Mononuclear cell (primary cell): ENCODE results near the gene PCDHGB2. TPM values are rescaled to one million over a fixed set of nuclear protein-coding genes. Genes with fewer than 3 reads are reported as not detected.

ENCODE experiments used
- total RNA-seq: library from RNA; depleted of rRNA; stranded (reverse); fragments of >200 nt; gene quantifications from one replicate; pipeline ENCODE4 v1.2.3, GENCODE V29; 2012

The PCDHGB2 gene
- total RNA-seq, 1 donor, result 0.63 TPM

Other genes with a start within 250 kb of the PCDHGB2 start
- not detected for gene PCDHB4, start 238.2 kb upstream of the PCDHGB2 start, total RNA-seq
- gene PCDHB5, start 224.8 kb upstream of the PCDHGB2 start, total RNA-seq, result 0.10 TPM
- not detected for gene PCDHB6, start 209.9 kb upstream of the PCDHGB2 start, total RNA-seq
- under 0.01 TPM for gene PCDHB7, start 187.3 kb upstream of the PCDHGB2 start, total RNA-seq
- not detected for gene PCDHB8, start 182.2 kb upstream of the PCDHGB2 start, total RNA-seq
- not detected for gene PCDHB16, start 177.6 kb upstream of the PCDHGB2 start, total RNA-seq
- gene PCDHB9, start 172.8 kb upstream of the PCDHGB2 start, total RNA-seq, result 0.31 TPM
- gene PCDHB10, start 167.6 kb upstream of the PCDHGB2 start, total RNA-seq, result not detected
- gene PCDHB11, start 160.4 kb upstream of the PCDHGB2 start, total RNA-seq, result not detected
- not detected for gene PCDHB12, start 151.3 kb upstream of the PCDHGB2 start, total RNA-seq
- not detected for gene PCDHB13, start 146.1 kb upstream of the PCDHGB2 start, total RNA-seq
- not detected for gene PCDHB14, start 136.7 kb upstream of the PCDHGB2 start, total RNA-seq
- gene PCDHB15, start 114.6 kb upstream of the PCDHGB2 start, total RNA-seq, result not detected
- gene SLC25A2, start 55.9 kb upstream of the PCDHGB2 start, total RNA-seq, result 0.73 TPM
- gene TAF7, start 39.2 kb upstream of the PCDHGB2 start, total RNA-seq, result 76.5 TPM
- not detected for gene PCDHGA1, start 29.5 kb upstream of the PCDHGB2 start, total RNA-seq
- gene PCDHGA2, start 21.2 kb upstream of the PCDHGB2 start, total RNA-seq, result not detected
- gene PCDHGA3, start 16.2 kb upstream of the PCDHGB2 start, total RNA-seq, result 0.10 TPM
- gene PCDHGB1, start 9.9 kb upstream of the PCDHGB2 start, total RNA-seq, result not detected
- gene PCDHGA4, start 5.0 kb upstream of the PCDHGB2 start, total RNA-seq, result 0.21 TPM
- gene PCDHGA5, start 4.2 kb downstream of the PCDHGB2 start, total RNA-seq, result 0.21 TPM
- gene PCDHGB3, start 10.2 kb downstream of the PCDHGB2 start, total RNA-seq, result 0.63 TPM
- 0.10 TPM for gene PCDHGA6, start 13.9 kb downstream of the PCDHGB2 start, total RNA-seq
- 0.42 TPM for gene PCDHGA7, start 22.7 kb downstream of the PCDHGB2 start, total RNA-seq
- gene PCDHGB4, start 27.7 kb downstream of the PCDHGB2 start, total RNA-seq, result 0.31 TPM
- gene PCDHGA8, start 32.6 kb downstream of the PCDHGB2 start, total RNA-seq, result 0.10 TPM
- 0.84 TPM for gene PCDHGB5, start 38.0 kb downstream of the PCDHGB2 start, total RNA-seq
- gene PCDHGA9, start 42.8 kb downstream of the PCDHGB2 start, total RNA-seq, result 0.42 TPM
- 0.63 TPM for gene PCDHGB6, start 48.0 kb downstream of the PCDHGB2 start, total RNA-seq
- 0.52 TPM for gene PCDHGA10, start 53.0 kb downstream of the PCDHGB2 start, total RNA-seq
- gene PCDHGB7, start 57.7 kb downstream of the PCDHGB2 start, total RNA-seq, result 0.31 TPM
- gene PCDHGA11, start 61.1 kb downstream of the PCDHGB2 start, total RNA-seq, result 0.21 TPM
- 0.10 TPM for gene PCDHGA12, start 70.5 kb downstream of the PCDHGB2 start, total RNA-seq
- gene PCDHGC3, start 116.0 kb downstream of the PCDHGB2 start, total RNA-seq, result 0.42 TPM
- 0.10 TPM for gene PCDHGC4, start 125.0 kb downstream of the PCDHGB2 start, total RNA-seq
- not detected for gene PCDHGC5, start 129.1 kb downstream of the PCDHGB2 start, total RNA-seq